ENCODE results near the gene TMEM176A. TPM values are rescaled to one million over a fixed set of nuclear protein-coding genes. Genes with fewer than 3 reads are reported as not detected.

Gene TMEM176A
- total RNA-seq, 1 donor, result not detected

DNA sequence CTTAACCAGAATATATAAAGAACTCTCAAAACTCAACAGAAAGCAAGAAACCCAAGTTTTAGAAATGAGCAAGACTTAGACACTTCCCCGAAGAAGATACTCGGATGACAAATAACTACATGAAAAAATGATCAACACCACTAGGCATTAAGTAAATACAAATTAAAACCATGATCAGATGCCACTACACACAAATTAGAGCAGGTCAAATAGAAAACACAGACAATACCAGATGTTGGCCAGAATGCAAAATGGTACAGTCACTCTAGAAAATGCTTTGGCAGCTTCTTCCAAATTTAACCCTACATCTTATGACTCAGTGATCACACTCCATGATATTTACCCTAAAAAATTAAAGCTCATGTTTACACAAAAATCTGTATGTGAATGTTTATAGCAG lies 18.4 kb downstream of the TMEM176A start:
- no peak overlapping the region for H3K4me3 ChIP-seq (ENCODE audit: low read depth, low read length)
- TF ChIP-seq, protein P1, sequence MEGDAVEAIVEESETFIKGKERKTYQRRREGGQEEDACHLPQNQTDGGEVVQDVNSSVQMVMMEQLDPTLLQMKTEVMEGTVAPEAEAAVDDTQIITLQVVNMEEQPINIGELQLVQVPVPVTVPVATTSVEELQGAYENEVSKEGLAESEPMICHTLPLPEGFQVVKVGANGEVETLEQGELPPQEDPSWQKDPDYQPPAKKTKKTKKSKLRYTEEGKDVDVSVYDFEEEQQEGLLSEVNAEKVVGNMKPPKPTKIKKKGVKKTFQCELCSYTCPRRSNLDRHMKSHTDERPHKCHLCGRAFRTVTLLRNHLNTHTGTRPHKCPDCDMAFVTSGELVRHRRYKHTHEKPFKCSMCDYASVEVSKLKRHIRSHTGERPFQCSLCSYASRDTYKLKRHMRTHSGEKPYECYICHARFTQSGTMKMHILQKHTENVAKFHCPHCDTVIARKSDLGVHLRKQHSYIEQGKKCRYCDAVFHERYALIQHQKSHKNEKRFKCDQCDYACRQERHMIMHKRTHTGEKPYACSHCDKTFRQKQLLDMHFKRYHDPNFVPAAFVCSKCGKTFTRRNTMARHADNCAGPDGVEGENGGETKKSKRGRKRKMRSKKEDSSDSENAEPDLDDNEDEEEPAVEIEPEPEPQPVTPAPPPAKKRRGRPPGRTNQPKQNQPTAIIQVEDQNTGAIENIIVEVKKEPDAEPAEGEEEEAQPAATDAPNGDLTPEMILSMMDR (IDR thresholded peaks at IDR 0.05; ENCODE audit: insufficient read depth, low read depth, low read length), result no peak
- DNase-seq (ENCODE audit: low read depth), result no peak

DNA sequence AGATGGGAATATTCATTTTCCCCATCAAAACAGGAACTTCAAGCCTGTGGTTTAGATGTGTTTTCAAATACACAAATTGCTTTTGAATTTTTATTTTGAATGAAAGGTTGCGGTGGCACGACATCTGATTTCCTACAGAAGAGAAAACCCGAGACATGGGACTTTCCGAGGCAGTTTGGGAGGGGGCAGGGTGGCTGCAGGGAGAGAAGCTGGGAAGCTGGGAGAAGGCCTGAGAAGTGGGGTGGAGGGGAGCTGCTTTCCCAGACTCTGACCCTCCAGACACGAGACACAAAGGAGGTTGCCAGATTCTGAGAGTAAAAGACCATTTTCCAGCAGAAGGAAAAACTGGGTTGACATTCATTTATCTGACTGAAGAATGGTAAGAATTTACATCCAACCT lies 19.6 kb downstream of the TMEM176A start:
- no peak for DNase-seq (ENCODE audit: low read depth)
- TF ChIP-seq, protein P1 (IDR thresholded peaks at IDR 0.05; ENCODE audit: insufficient read depth, low read depth, low read length), result no peak
- H3K4me3 ChIP-seq (ENCODE audit: low read depth, low read length), result no peak overlapping the region

DNA sequence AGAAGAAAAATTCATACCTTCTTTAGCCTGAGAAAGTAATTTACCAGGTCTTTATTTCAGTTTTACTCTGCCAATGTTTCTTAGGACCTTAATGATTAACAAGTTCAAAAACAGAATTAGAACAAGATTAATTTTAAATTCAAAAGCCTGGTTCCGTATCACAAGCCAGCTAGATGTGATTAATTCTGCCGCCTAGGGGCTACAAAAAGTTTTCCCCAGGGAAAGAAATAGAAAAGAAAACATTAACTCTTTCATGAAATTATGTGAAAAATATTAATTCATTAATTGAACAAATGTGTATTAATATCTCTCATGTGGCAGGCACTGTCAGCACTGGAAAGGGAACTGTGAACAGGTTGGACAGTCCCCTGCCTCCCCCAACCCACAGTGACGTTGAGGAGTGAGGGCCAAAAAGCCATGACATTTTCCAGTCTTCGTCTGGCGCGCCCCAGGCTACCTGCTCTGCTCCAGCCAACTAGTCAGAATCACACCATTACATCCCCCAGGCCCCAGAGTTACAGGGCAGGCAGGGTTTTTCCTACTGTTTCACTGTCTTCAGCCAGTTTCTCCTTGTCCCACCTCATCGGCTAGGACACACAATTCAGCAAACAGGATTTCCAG lies 20.1 kb downstream of the TMEM176A start:
- TF ChIP-seq, protein P1 (IDR thresholded peaks at IDR 0.05; ENCODE audit: insufficient read depth, low read depth, low read length), result no peak
- no peak for DNase-seq (ENCODE audit: low read depth)
- H3K4me3 ChIP-seq (ENCODE audit: low read depth, low read length), result no peak overlapping the region

DNA sequence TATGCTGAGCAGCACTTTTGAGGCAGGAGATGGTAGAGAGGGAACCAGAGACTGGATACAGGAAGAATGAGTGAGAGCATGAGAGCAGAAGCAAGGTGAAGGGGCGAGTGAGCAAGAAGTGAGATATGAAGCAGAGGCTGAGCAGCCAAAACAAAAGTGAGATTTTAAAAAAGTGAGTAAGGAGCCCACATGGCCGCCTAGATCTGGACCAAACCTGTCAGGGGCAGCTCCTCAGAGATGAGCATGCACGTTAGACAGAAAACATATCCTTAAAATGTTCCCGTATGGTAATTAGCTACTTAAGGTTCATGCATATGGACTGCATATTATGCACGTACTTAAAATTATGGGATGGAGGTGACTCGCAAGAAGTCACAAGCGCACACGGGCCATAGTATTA lies 22.5 kb downstream of the TMEM176A start:
- TF ChIP-seq, protein P1 (IDR thresholded peaks at IDR 0.05; ENCODE audit: insufficient read depth, low read depth, low read length), result no peak

DNA sequence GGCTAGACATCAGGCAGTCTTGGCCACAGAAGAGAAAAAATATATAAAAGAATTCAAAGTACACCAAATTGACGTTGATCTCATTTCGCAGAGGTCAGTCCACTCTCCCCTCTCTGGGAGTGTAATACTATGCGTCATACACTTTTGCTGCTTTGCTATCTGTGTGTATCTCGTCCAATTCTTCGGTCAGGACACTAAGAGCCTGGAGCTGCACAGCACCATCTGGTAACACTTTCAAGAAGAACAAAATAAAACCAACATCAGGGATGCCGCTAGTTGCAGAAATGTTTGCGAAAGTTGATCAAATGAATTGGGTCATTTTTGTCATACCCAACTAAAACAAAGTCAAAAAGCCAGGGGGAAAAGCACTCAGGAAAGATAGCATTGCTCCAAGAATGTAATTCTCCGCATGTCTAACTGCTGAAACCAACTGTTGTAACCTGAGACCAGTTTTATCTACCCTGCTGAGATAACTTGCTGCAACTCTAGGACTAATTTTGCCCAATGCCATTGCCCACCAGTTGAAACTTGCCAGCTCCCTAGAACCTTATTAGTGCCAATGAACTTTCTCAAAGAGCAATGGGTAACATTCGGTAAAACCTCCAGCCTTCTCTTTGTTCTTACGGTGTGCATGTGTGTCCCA lies 23.0 kb downstream of the TMEM176A start:
- TF ChIP-seq, protein P1 (IDR thresholded peaks at IDR 0.05; ENCODE audit: insufficient read depth, low read depth, low read length), result no peak
- DNase-seq (ENCODE audit: low read depth), result no peak
- H3K4me3 ChIP-seq (ENCODE audit: low read depth, low read length), result no peak overlapping the region

More for the DNA sequence above, 22.5 kb downstream of the TMEM176A start:
- H3K4me3 ChIP-seq (ENCODE audit: low read depth, low read length), result no peak overlapping the region
- no peak for DNase-seq (ENCODE audit: low read depth)

DNA sequence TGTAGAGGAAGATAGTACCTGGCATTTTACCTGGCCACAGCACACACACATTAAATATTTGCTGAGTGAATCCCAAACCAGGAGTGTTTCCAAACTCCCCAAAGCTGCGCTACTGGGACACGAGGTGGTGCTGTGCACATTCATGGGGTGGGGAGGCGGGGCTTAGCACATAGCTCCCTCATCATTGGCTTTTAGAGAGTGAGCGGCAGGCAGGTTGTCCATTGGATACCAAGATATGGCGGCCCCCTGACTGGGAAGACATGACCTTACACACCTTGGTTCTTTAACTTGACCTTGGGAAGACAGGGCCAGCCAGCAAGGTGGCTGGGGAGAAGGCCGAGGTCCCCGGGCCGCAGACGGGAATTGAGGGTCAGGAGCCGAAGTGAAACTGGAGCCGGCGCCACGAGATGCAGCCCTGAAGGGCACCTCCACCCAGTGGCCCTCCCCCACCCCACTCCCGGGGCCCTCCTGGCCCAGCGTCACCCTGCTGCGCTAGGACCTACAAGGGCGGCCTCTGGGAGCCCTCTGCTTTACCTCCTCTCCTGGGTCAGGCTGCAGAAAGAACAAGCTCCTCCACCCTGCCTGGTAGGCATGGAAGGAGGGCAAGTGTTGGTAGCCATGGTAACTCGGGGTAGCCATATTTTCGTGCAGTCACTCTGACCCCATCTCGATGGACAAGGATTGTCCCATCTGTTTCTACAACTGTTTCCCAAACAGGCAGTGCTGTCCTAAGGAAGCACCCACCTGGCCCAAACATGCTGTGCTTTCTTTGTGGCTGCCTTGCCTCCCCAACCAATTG lies 24.0 kb downstream of the TMEM176A start:
- no peak overlapping the region for H3K4me3 ChIP-seq (ENCODE audit: low read depth, low read length)
- TF ChIP-seq, protein P1 (IDR thresholded peaks at IDR 0.05; ENCODE audit: insufficient read depth, low read depth, low read length), result no peak
- no peak for DNase-seq (ENCODE audit: low read depth)
